Parathyroid adenoma (tissue), 2 donors: Measurements from ENCODE around the gene SMCO3.

Experiments used
- H2AFZ ChIP-seq: fragments of 300-600 bp; sonication (generic); one replicate; pipeline ENCODE4 v1.7.0; 2017; ENCODE audit warnings: antibody characterized with exemption, mild to moderate bottlenecking
- H3K27ac ChIP-seq: fragments of 300-600 bp; sonication (generic); one replicate; pipeline ENCODE4 v1.7.0; 2017
- H3K27me3 ChIP-seq: fragments of 300-600 bp; sonication (generic); one replicate; pipeline ENCODE4 v1.7.0; 2017; ENCODE audit warnings: low read length; ENCODE audit not compliant: control insufficient read depth, insufficient read depth
- H3K36me3 ChIP-seq: fragments of 300-600 bp; sonication (generic); one replicate; pipeline ENCODE4 v1.7.0; 2017; ENCODE audit warnings: low read length; ENCODE audit not compliant: control insufficient read depth, insufficient read depth
- H3K4me1 ChIP-seq: fragments of 300-600 bp; sonication (generic); one replicate; pipeline ENCODE4 v1.7.0; 2017; ENCODE audit warnings: control low read depth
- H3K4me2 ChIP-seq: fragments of 300-600 bp; sonication (generic); one replicate; pipeline ENCODE4 v1.7.0; 2017; ENCODE audit warnings: low read length
- H3K4me3 ChIP-seq: fragments of 300-600 bp; sonication (generic); one replicate; pipeline ENCODE4 v1.7.0; 2017; ENCODE audit warnings: low read depth, low read length
- H3K79me2 ChIP-seq: fragments of 300-600 bp; sonication (generic); one replicate; pipeline ENCODE4 v1.7.0; 2017; ENCODE audit warnings: control low read depth
- H3K9ac ChIP-seq: fragments of 300-600 bp; sonication (generic); one replicate; pipeline ENCODE4 v1.7.0; 2017; ENCODE audit warnings: mild to moderate bottlenecking
- H3K9me3 ChIP-seq: fragments of 300-600 bp; sonication (generic); one replicate; pipeline ENCODE4 v1.7.0; 2017; ENCODE audit warnings: low read length; ENCODE audit not compliant: control insufficient read depth
- TF ChIP-seq, protein P1 (sequence below): fragments of 300-600 bp; sonication (generic); IDR thresholded peaks from one replicate; pipeline ENCODE4 v1.7.0; 2017; ENCODE audit warnings: antibody characterized with exemption, mild to moderate bottlenecking
- donor health status: primary hyperparathyroidism.

Gene SMCO3

DNA sequence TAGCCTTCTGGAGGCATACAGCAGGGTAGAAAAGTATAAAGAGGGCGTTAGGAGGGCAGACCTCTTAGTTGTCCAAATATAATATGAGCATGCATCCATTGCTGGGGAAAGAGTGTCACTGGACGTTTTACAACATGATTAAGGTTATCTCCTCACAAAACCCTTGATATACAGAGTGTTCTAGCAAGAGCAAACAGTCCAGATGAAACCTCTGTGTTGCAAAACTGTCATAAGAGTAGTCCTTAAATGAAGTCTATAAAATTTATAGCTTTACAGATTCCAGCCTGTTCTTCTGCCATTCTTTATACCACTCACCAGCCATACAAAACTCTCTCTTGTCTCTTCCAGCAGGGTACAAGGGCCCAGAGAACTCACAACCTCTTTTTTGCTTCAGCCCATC lies 32.4 kb downstream of the SMCO3 start:
- Histone ChIP-seq H3K27ac (no peak overlapping the region), H3K9ac (no peak overlapping the region), H3K4me3 (no peak overlapping the region), H3K9me3 (no peaks in the 10 kb centered on the region), H3K27me3 (no peaks in the 10 kb centered on the region), H3K36me3 (no peaks in the 10 kb centered on the region), H3K4me2 (no peak overlapping the region), H3K79me2 (no peaks in the 10 kb centered on the region), H2AFZ (no peak overlapping the region), H3K4me1 (peaks cover under 1% of the 10 kb centered on the region)
- TF ChIP-seq, protein P1, sequence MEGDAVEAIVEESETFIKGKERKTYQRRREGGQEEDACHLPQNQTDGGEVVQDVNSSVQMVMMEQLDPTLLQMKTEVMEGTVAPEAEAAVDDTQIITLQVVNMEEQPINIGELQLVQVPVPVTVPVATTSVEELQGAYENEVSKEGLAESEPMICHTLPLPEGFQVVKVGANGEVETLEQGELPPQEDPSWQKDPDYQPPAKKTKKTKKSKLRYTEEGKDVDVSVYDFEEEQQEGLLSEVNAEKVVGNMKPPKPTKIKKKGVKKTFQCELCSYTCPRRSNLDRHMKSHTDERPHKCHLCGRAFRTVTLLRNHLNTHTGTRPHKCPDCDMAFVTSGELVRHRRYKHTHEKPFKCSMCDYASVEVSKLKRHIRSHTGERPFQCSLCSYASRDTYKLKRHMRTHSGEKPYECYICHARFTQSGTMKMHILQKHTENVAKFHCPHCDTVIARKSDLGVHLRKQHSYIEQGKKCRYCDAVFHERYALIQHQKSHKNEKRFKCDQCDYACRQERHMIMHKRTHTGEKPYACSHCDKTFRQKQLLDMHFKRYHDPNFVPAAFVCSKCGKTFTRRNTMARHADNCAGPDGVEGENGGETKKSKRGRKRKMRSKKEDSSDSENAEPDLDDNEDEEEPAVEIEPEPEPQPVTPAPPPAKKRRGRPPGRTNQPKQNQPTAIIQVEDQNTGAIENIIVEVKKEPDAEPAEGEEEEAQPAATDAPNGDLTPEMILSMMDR: no peak

DNA sequence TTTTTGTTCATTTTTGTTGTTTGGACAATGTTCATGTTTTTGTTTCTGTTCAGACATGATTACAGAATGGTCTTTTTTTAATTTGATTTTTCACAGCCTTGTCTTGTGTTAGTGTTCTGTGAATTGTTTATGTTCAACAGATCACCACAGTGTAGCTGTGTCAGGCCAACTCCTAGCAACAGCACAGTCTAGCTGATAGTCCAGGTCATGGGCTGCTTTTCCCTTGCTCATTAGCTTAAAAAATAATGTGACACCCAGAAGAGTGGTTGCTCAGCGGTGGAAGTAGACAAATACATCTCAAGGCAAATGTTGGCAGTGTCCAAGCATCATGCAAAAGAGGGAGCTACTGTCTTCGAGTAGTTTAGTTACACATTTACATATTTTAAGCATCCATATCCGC lies 33.1 kb downstream of the SMCO3 start:
- Histone ChIP-seq H3K9me3 (no peaks in the 10 kb centered on the region), H3K4me1 (peaks cover 7% of the 10 kb centered on the region), H3K79me2 (no peaks in the 10 kb centered on the region), H3K4me3 (no peak overlapping the region), H3K4me2 (no peak overlapping the region), H2AFZ (no peak overlapping the region), H3K27me3 (no peaks in the 10 kb centered on the region), H3K27ac (no peak overlapping the region), H3K36me3 (no peaks in the 10 kb centered on the region), H3K9ac (no peak overlapping the region)
- TF ChIP-seq, protein P1: no peak

DNA sequence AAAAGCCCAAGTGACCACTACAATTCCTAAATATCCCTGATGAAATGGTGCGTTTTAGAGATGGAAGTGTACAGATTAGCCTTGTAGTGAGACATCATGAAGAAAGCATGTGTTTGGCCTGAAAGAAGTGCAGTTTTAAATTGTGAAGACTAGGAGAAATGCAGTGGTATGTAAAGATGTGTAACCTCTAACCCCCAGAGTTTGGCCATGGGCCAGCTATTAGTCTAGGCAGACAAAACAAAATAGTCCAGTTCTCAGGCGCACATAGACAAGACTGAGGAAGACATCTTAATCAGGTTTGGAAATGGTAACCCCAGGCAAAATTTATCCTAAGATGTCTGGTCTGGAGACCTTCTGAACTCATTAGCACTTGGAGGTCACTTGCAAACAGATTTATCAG lies 34.1 kb downstream of the SMCO3 start:
- Histone ChIP-seq H3K4me1 (peaks cover 9% of the 10 kb centered on the region), H3K9me3 (no peaks in the 10 kb centered on the region), H3K4me3 (no peak overlapping the region), H3K27me3 (no peaks in the 10 kb centered on the region), H3K9ac (no peak overlapping the region), H3K4me2 (no peak overlapping the region), H3K27ac (no peak overlapping the region), H3K79me2 (no peaks in the 10 kb centered on the region), H2AFZ (peak overlapping the region; percentile 53), H3K36me3 (no peaks in the 10 kb centered on the region)
- TF ChIP-seq, protein P1: no peak

DNA sequence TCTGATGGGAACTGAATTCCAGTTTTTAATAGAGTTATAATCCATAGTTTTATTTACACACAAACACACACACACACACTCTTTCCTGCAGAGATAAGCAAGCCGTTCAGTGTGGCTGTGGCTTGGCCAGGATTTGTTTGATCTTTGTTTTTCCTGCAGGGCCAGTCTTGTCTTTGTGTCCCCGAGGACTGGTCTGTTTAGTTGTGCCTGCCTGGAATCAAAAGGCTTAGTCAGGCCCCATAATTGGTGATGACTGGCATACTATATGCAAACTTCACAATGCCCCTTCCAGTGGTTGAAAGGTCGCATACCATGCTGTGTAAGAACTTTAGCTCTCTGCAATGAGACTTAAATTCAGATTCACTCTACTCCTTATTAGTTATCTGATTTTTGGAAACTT lies 36.7 kb downstream of the SMCO3 start:
- Histone ChIP-seq H3K36me3 (no peaks in the 10 kb centered on the region), H2AFZ (no peak overlapping the region), H3K4me3 (no peak overlapping the region), H3K4me1 (peaks cover 12% of the 10 kb centered on the region), H3K27ac (no peak overlapping the region), H3K9me3 (no peaks in the 10 kb centered on the region), H3K79me2 (no peaks in the 10 kb centered on the region), H3K9ac (no peak overlapping the region), H3K27me3 (no peaks in the 10 kb centered on the region), H3K4me2 (no peak overlapping the region)
- TF ChIP-seq, protein P1: no peak

DNA sequence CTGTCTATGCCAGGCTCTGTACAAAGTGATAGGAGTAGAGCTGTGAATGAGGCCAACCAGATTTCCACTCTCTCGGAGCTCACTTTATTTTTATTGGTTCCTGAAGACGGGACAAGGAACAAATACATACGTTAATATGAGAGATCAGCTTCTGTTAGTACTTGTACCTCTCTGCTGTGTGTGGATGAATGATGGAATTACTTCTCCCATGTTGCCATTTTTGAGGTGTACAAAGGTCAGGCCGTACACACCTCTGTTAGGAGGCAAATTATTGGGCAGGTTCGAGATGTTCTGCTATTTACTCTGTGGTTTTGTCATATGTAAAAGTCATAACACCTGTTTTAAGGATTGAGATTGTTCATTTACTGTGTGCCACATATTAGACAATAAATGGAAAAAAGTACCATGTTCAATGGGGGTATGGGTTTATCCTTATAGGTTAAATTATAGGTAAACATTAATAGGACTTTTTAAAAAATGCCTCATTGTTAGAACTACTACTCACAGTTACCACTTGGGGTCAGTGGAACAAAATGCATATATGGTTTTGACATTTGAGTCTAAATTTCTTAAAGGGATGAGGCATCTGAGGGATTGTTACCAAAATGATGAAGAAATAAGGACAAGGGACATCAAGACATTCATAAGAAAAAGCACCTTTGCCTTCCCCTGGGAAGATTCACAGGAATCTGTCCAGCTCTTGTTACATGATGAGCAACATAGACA lies 37.6 kb downstream of the SMCO3 start:
- Histone ChIP-seq H3K4me3 (no peak overlapping the region), H3K4me2 (no peak overlapping the region), H3K36me3 (no peaks in the 10 kb centered on the region), H3K4me1 (peaks cover 12% of the 10 kb centered on the region), H2AFZ (no peak overlapping the region), H3K9ac (no peak overlapping the region), H3K79me2 (no peaks in the 10 kb centered on the region), H3K9me3 (no peaks in the 10 kb centered on the region), H3K27me3 (no peaks in the 10 kb centered on the region), H3K27ac (peak overlapping the region; percentile 96)
- TF ChIP-seq, protein P1: no peak
